HG02798 (cell line): Measurements from ENCODE around the gene SPATA24.
"Not testable (repeated sequence)": the region's sequence is repeated elsewhere in the genome, so short reads cannot be mapped to it uniquely, and the experiment has no call there.

ENCODE experiments used
- ATAC-seq: cut with Tn5 transposase; IDR thresholded peaks from one replicate; pipeline ENCODE4 v1.9.1; 2021; ENCODE audit warnings: mild to moderate bottlenecking; ENCODE audit not compliant: unreplicated experiment, poor library complexity

Gene SPATA24

GRCh38 chr5:139403787-139404483 is at the start of gene SPATA24:
Gene SPATA24, minus strand, starts transcription at chr5:139404089. Its CDS starts 29 bp downstream, at chr5:139404060.
- ATAC-seq, result peak; percentile 89

- no peak for ATAC-seq
These were observed 48.2 kb upstream of the SPATA24 start for GRCh38 chr5:139451878-139452660.

GRCh38 chr5:139451176-139451575 is 47.3 kb upstream of the SPATA24 start:
- ATAC-seq, result no peak

DNA sequence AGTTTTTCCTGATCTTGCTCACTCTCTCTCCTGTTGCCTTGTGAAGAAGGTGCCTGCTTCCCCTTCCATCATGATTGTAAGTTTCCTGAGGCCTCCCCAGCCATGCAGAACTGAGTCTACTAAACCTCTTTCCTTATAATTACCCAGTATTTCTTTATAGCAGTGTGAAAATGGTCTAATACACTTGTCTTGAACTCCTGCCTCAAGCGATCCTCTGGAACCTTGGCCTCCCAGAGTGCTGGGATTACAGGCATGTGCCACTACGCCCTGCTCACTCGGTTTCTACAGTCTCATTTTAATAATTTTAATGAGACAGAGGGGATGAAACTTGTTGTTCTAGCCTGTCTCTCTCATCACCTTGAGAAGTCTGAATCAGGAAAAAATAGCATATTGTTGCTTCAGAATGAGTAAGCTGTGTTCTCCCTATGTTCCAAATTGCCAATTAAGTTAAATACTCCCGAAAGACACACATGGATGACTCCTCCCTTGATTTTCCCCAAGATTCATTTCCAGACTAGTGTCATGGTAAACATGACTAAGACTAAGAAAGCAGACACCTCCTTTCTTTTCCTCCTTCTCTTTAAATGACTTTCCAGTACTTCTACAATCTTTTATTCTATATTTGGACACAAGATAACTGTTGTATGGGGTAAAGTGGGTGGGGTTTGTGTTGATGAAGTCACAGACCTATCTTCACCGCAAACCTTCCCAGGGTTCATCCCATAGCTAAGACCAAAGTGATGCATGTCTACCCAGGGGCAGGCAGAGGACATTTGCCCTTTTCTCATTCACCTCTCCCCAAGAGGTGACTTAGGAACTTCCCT is 43.3 kb upstream of the SPATA24 start:
- ATAC-seq, result peak; percentile 75

DNA sequence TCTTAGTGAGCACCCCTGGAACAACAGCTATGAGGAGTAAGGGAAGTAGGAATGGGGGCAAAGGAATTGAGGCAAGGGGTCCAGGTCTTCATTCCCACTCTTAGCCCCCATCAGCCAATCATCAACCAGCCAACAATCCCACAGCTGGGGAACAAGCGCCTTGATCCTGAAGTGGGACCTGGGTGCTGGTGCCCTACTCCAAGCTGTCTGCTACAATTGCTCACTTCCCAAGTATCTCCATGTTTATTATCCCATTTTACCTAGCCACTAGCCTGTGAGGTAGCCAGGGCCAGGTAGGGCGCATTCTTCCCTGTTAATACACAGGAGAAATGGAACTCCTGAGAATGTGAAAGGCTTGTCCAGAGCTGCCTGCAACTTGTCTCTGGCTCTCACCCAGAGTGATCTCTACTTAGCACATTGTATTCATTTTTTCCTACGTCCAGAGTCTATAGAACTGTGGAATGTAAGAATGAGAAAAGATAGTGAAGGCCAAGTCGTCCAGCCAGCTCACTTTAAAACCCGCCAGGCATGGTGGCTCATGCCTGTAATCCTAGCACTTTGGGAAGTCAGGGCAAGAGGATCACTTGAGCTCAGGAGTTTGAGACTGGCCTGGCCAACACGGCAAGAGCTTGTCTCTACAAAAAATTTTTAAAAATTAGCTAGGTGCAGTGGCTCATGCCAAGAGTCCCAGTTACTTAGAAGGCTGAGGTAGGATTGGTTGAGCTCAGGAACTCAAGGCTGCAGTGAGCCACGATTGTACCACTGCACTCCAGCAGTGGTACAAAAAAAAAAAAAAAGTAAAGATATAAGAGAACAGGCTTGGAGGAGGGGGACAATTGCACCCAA is 41.7 kb upstream of the SPATA24 start:
- ATAC-seq, result no peak

DNA sequence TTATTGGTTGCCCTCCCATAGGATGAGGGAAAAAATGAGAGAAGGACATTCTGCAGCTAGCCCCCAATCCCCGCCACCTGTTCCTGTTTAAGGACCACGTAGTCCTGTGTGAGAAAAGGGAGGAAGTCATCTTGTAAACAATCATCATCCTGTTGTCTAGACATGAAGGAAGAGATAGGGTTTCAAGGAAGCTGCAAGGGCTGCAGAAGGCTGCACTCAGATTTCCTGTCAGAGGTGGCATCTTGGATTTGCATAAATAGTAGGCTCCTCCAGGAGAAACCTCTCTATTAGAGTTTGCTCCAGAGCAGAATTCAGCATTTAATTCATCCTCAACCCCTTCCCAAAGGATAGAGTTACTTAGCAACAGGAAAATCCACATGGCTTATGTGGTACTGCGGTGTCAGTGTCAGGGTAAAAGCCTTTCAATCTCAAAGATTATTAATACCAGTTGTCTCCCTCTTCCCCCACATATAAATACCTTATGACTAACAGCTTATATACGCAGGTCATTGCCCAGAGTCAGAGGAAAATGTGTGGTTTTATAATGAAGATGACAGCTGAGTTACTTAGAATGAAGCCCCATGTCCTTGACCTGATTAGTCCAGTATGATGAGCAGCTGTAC is 40.1 kb upstream of the SPATA24 start:
- no peak for ATAC-seq

DNA sequence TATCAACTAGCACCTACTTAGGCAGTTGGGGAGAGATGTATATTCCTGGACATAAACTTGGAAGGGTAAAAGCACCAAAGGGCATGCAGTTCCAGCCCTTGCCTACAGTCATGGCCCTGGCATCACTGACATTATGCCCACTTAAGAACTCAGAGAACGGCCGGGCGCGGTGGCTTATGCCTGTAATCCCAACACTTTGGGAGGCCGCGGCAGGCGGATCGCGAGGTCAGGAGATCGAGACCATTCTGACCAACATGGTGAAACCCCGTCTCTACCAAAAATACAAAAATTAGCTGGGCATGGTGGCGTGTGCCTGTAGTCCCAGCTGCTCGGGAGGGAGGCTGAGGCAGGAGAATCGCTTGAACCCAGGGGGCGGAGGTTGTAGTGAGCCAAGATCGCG is 36.5 kb upstream of the SPATA24 start:
- ATAC-seq, result not testable (repeated sequence)

DNA sequence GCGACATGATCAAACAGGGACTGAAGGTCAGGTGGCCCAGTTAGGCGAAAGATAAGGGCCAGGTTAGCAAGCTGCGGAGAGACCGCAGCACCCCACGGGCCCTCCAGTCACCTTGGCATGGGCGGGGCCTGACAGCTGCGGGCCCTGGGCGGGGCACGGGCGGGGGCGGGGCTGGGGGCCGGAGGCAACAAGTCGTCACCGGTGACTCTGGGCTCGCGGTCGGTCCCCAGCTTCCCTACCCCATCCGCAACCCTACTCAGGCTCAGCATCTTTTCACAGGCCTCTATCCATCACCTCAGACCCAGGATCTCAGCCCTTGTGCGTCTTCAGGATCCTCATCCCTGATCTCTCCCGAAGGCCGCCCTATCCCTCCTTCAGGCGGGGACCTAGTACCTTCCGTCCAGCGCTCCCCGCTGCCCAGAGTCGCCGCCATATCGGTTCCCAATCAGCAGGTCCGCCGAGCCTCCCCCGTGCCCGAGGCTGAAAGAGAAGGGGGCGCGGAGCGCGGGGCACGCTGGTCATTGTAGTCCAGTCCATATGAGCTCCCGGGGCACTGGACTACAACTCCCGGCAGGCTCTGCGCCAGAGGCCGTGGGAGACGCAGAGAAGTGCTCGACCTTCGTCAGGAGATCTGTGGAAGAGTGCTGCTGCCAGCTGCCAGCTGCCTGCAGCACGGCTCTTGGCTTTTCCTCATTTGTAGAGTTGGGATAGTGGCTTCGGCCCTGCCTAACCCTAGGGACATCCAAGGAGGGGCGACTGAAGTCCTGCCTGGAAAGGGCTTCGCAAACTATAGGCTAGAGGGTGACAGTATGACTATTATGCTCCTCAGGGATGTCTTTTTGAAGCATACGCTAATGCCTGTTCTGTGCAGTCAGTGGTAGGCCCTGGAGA is 35.4 kb upstream of the SPATA24 start, which contains the start of gene DNAJC18:
Gene DNAJC18 (minus strand): TSS at position 513 of the 891 bp plus-strand sequence. CDS start 80 bp downstream, at position 433.
- peak; percentile 93 for ATAC-seq

DNA sequence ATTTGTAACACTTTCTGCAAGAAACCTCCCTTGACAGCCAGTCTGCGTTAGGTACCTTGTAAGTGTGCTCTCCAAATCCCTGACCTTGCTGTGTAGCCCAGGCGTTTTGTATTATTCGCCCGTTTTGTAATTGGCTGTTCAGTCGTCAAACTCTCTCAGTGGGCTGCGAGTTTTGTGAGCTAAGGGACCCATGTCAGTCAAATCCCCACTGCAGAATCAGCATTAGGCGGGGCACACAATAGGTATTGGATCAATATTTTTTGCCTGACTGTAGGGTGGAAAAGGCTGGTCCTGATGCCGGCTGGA is 34.8 kb upstream of the SPATA24 start:
- ATAC-seq, result no peak

DNA sequence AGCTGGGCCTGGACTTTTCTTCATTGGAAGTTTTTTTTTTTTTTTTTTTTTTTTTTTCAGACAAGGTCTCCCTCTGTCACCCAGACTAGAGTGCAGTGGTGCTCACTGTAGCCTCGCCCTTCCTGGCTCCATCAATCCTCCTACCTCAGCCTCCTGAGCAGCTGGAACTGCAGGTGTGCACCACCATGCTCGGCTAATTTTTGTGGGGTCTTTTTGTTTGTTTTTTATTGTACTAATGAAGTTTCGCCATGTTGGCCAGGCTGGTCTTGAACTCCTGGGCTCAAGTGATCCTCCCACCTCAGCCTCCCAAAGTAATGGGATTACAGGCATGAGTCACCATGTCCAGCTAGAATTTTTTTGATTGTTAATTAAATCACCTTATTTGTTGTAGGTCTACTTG is 31.8 kb upstream of the SPATA24 start:
- no peak for ATAC-seq

DNA sequence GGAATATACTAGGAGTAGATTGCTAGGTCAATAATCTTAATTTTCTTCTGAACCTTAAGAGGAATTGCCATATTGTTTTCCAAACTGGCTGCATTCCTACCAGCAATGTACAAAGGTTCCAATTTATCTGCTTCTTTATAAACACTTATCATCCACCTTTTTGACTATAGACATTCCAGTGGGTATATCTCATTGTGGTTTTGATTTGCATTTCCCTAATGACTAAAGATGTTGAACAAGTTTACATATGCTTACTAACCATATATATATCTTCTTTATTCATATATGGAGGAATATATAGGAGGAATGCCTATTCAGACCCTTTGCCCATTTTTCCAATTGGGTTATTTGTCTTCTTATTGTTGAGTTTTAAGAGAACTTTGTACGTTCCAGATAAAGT is 27.8 kb upstream of the SPATA24 start:
- no peak for ATAC-seq

- ATAC-seq, result no peak
These were observed 26.1 kb upstream of the SPATA24 start for GRCh38 chr5:139430015-139430414.

GRCh38 chr5:139426203-139426885 is 22.5 kb upstream of the SPATA24 start:
- no peak for ATAC-seq

- ATAC-seq, result no peak
These were observed 21.6 kb upstream of the SPATA24 start for GRCh38 chr5:139425497-139425896.

DNA sequence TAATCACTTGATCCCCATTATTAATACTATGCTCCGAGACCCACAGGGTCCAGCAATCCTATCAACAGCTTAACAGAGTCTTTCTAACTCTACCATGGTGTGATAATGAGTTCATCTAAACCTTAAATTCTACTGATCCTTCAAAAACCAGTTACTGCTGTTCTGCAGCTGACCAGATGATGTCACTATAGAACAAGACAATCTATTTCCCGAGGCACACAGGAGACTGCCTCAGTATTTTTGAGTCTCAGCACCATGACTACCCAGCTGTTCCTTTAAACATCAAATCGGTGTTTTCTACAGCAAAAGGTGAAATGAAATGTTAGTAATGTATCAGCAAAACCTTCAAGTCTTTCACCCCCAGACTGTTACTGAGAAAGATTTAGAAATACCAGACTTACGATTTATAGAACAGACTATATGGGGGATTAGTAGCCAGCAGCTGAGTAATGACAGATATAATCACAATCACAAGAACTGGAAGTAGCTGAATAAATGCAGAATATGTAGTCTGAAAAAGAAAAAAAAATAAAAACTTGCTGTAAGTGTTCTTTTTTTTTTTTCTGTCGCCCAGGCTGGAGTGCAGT is 18.5 kb upstream of the SPATA24 start:
- peak; percentile 68 for ATAC-seq

DNA sequence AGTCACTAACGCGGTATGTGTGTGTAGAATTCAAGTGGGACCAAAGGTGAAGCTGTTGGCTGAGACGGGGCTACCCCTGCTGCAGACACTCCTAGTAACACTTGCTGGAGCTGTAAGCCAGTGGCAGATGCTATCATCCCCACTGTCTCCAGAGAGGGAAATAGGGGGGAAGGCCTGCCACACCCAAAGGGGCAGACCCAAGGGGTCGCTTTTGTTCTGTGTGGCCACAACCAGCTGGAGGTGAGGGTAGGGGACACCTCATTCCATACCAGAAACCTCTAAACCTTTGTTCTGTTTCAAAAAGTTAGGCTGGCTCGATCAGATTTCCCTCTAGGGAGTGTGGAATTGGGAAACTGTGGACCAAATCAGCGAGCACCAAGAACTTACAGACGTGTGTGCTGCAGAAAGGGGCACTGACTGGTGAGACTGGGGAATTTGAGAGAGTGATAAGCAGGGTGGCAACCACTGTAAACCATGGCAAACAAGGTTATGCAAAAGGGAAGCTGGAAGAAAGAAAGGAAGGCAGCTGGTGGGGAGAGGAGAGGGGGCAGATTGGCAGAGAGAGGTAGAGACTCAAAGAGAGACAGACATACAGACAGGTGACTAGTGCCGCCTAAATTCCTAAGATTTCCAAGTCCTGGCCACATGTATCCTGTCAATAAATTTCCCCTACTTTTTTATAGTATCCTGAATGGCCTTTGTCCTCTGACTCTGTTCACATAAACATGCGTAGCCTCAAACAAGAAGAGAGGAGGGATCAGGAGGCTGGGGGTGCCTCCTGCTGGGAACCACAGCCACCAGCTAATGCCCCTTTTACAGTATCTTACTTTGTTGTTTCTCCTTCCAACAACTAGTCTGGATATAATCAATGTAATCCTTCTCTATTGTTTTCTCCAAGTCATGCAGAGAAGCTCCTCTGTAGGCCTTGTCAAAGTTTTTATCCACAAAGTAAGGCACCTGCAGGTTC is 15.6 kb upstream of the SPATA24 start:
- no peak for ATAC-seq

DNA sequence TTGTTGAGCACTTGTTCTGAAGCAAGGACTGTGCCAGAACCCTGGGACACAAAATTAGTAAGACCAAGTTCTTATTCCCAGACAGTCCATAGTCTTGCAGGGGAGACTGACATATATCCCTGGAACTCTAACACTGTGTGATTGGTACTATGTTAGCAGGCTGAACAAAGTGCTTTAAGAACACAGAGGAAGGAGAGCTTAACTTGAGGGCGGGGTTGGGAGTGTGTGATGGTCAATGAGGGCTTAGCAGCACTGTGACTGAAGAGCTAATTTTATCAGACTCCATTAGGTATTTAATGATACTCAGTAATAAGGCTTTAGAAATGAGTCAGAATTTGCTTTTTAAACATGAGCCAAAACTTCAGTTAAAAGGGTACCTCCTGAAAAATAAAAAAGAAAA is 14.9 kb upstream of the SPATA24 start:
- ATAC-seq, result no peak
